A549 treated with RU486 at 1 μM for 4 hours (cell line): ENCODE data around the gene CYB5B. TPM values are rescaled to one million over a fixed set of nuclear protein-coding genes. Genes with fewer than 3 reads are reported as not detected.

Experiments used
- total RNA-seq: library from RNA; stranded (reverse); fragments of 200-300 nt; extraction: Qiagen RNA extraction; gene quantifications from 5 replicates; pipeline ENCODE4 v1.2.3, GENCODE V29; 2022; ENCODE audit warnings: low read depth

Gene CYB5B, protein sequence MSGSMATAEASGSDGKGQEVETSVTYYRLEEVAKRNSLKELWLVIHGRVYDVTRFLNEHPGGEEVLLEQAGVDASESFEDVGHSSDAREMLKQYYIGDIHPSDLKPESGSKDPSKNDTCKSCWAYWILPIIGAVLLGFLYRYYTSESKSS
- 195 to 237 TPM (median 215 TPM) in 5 replicates for total RNA-seq

DNA sequence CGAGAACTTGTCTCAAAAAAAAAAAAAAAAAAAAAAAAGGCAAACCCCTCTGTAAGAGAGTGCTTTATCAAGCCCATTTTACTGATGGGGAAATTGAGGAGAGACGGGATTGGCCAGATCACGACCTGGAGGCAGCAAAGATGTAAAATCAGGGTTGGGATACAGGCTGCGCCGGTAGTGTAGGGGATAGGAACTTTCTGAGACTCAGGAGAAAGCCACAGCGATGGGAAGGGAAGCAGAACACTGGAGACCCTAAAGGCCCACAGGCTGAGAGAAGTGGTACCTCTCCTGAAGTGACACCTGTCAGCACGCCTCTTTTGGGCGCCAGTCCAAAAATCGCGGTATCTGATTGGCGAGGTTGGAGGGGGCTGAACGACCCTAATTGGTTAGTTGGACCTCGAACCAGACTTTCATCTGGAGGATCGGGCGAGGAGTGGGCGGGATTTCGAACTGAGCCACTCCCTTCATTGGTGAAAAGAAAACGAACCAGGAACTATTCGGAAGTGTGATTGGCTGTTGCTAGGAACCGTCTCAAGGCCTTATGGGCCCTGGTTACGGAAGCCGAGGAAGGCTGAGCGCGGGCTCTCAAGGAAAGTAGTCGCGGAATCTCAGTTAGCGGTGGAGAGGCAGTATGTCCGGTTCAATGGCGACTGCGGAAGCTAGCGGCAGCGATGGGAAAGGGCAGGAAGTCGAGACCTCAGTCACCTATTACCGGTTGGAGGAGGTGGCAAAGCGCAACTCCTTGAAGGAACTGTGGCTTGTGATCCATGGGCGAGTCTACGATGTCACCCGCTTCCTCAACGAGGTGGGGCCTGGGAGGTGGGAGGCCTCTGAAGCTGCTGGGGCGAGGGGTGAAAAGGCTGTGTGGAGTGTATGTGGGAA is at the start of gene CYB5B:
CYB5B (plus strand) TSS at position 567 of the 882 bp plus-strand sequence; CDS start at position 632, 65 bp downstream.

Other genes starting within 250 kb of the CYB5B start
- 5.1 to 7.1 TPM (median 6.9 TPM) in 5 replicates for gene SNTB2, start 237.5 kb upstream of the CYB5B start, total RNA-seq
- gene VPS4A, start 113.3 kb upstream of the CYB5B start, total RNA-seq = 30.4 to 33.1 TPM (median 30.6 TPM) in 5 replicates
- 22.7 to 49.0 TPM (median 40.1 TPM) in 5 replicates for gene PDF, start 94.0 kb upstream of the CYB5B start, total RNA-seq
- 19.8 to 27.3 TPM (median 25.6 TPM) in 5 replicates for gene COG8, start 85.1 kb upstream of the CYB5B start, total RNA-seq
- 50.6 to 76.3 TPM (median 58.4 TPM) in 5 replicates for gene NIP7, start 84.8 kb upstream of the CYB5B start, total RNA-seq
- gene TMED6, start 72.8 kb upstream of the CYB5B start, total RNA-seq = not detected in 5 replicates
- 20.3 to 28.6 TPM (median 22.7 TPM) in 5 replicates for gene TERF2, start 38.6 kb upstream of the CYB5B start, total RNA-seq
- gene NFAT5, start 141.3 kb downstream of the CYB5B start, total RNA-seq = 2.4 to 7.7 TPM (median 7.5 TPM) in 5 replicates